Fibroblast of skin of right quadriceps (primary cell): Measurements from ENCODE around the gene SYNE3.

ENCODE experiments used
- DNase-seq: peaks from one replicate; pipeline ENCODE4 v3.0.0-alpha.2; 2013

The SYNE3 gene

DNA sequence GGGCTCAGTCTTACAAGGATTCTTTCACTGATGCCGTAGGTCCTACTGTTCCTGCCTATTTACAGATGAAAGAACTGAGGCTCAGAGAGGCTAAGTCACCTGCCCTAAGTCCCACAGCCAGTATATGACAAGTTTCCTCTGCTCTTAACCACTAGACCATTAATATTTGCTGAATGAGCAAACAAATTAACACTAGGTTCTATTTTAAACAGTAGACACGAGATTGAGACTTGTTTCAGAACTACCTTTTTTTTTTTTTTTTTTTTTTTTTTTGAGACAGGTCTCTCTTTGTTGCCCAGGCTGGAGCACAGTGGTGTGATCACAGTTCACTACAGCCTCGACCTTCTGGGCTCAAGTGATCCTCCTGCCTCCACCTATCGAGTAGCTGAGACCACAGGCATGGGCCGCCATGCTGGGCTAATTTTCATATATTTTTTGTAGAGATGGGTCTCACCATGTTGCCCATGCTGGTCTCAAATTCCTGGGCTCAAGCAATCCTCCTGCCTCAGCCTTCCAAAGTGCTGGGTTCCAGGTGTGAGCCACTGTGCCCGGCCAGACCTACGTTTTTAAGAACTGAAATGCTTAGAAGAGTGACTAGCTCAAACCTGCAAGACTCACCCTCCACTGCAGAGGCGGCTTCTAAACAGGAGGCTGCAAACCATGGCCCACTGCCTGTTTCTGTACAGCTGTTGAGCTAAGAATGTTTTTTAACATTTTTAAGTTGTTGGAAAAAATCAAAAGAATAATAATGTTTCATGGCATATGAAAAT, 12.9 kb downstream of the SYNE3 start:
- DNase-seq: no peak

DNA sequence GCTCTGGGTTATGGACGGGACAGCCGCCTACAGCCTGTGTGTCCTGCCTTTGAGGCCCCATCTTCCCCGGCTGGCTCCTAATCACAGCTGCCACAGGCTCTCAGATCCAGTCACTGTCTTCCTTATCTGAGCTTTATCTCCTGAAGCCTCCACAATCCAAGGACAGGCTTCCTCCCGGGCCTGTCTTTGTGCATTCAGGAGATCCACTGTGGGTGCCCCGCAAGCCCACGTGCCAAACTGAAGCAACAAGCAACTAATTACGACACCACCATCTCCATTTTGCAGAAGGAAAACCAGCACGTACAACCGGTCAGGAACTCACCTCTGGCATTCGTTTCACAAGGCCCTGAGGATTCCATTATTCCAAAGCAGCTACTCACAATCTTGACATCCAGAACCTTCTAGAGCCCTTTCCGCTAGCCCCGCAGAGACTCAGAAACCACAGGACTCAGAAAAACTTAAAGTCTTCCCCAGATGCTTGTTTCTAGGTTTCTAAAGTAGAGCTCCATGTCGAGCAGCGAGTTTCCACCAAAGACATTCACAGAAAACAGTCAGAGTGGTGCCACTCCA, 14.0 kb downstream of the SYNE3 start:
- DNase-seq: no peak

DNA sequence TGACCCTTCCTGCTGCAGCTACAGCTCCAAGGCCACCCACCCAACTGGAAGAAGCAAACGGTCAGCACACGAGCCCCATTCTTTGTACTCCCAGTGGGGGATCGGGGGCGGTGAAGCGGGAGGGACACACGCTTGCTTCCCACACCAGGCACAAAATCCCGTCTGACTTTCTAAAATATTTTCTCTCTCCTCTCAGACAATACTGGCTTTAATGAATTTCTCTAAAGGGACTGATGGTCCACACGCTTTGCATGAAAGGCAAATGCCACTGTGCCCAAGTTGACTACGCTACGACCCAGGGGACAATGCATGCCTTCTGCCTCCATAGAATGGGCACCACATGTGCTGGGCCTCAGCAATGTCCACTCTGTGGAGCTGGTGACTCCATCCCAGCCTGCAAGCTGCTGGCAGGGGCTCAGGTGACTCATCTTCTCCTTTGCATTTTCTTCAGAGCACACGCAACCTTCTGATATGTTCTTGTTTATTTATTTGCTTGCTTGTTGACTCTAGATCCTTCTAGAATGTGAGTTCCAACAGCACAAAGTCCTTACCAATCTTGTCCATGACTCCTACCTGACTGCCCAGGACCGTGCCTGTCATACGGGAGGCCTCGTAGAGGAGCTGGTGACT, 15.6 kb downstream of the SYNE3 start:
- DNase-seq: peak; percentile 67

DNA sequence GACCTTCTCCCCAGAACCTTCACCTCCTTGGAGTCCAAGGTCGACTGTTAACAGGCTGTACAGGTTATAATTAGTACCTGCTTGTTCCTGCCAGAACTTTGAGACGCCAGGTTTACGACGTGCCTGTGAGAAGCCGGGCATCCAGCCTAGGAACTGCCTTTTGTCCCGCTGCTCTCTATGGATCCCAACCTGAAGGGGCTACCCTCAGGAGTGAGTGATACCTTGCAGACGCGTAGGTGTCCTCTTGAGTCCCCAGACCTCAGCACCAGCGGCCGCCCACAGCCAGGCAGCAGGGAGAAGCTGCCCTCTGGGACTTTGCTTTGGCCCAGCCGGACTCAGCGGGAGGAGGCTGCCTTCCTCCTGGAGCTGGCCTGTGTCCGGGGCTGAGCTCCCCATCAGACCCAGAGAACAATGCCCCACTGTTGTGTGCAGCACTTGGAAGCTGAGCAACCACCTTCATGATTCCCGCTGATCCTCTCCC, 16.2 kb downstream of the SYNE3 start:
- DNase-seq: no peak

- DNase-seq: no peak
These were observed 17.1 kb downstream of the SYNE3 start for GRCh38 chr14:95499354-95499750.

GRCh38 chr14:95498622-95499353, 17.7 kb downstream of the SYNE3 start:
- no peak for DNase-seq

DNA sequence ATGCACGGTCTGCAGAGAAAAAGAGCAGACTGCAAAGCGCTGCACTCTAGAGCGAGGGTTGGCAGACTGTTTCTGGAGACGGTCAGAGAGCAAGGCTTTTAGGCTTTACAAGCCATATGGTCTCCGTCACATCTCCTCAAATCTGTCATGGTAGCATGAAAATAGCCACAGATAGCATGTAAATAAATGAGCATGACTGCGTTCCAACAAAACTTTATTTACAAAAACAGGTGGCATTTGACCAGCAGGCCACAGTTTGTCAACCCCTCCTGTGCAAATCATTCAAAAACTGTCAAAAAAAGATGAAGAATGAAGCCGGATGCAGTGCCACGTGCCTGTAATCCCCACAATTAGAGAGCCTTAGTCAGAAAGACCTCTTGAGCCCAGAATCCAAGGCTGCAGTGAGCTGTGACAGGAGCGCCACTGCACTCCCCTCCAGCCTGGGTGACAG, 18.9 kb downstream of the SYNE3 start:
- DNase-seq: no peak

DNA sequence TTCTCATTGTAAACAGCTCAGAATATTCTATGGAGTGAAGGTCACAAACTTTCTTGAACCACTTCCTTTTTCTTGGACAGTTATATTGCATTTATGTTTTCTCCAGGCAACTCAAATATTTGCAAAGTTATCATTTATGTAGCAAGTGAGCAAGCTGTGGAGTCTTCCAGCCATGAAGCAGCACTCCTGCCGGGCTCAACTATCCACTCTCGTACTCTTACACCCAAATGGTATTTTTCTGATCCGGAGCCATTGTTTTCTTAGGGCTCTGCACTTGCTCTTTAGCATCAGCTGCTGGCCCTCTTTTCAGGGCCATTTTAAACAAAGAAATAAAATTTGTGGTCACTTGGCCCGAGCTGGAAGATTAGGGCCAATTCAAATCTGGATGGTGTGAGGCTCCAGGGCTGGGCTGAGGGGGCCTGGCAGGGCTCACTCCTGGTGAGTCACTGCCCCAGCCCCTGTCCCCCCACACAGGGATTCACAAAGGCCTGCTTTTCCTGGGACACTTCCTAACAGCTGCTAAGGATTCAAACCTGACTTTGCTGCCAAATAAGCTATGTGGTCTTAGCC, 19.7 kb downstream of the SYNE3 start:
- peak; percentile 54 for DNase-seq

GRCh38 chr14:95496111-95496681, 20.3 kb downstream of the SYNE3 start:
- no peak for DNase-seq

GRCh38 chr14:95495538-95496025, 20.9 kb downstream of the SYNE3 start:
- no peak for DNase-seq

DNA sequence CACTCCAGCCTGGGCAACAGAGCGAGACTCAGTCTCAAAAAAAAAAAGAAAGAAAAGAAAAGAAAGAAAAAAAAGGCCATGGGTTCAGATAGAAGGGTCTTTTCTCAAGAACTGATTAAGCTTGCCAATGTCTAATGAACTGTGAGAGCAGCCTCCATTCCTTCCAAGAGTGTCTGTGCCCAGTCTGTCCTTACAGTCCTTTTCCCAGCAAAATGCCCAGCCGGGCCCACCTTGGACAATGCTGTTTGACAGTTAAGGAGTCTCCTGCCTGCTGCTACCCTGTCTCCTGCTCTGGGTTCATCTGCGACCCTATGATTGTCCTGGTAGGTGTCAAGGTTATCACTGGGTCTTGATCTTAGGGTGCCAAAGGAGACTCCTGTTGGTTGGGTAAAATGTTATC, 21.4 kb downstream of the SYNE3 start:
- DNase-seq: no peak

DNA sequence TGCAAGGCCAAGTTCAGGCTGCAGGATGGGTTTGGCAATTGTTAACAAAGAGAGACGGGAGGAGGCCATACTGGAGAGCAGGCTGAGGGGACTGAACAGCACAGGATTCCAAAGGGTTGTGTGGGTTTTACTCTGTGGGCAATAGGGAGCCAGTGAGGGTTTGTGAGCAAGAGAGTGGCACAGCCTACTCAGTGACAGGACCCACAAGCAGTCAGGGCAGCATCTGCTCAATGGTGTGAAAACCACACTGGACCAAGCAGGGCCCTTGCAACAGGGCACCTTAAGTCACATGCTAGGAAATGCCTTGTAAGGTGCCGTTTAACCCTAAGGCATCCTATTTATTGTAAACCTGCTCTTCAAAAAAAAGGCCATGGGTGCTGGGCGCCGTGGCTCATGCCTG, 22.0 kb downstream of the SYNE3 start:
- DNase-seq: no peak

DNA sequence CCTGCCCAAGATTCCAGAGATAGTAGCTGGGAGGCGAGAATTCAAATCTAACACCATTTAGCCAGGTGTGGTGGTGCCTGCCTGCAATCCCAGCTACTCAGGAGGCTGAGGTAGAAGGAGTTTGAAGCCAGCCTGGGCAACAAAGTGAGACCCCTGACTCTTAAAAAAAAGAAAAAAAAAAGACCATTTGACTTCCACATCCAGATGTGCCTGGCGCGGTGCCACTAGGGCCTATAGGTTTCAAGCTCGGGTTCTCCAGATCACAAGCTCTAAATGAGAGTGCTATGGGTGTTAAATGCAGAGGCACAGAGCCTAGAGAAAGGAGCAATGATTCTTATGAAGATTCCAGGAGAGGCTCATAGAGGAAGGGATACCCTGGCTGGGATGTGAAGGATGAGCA, 22.5 kb downstream of the SYNE3 start:
- no peak for DNase-seq

GRCh38 chr14:95493503-95493902, 22.9 kb downstream of the SYNE3 start:
- no peak for DNase-seq

- DNase-seq: no peak
These were observed 24.4 kb downstream of the SYNE3 start for GRCh38 chr14:95491936-95492608.

DNA sequence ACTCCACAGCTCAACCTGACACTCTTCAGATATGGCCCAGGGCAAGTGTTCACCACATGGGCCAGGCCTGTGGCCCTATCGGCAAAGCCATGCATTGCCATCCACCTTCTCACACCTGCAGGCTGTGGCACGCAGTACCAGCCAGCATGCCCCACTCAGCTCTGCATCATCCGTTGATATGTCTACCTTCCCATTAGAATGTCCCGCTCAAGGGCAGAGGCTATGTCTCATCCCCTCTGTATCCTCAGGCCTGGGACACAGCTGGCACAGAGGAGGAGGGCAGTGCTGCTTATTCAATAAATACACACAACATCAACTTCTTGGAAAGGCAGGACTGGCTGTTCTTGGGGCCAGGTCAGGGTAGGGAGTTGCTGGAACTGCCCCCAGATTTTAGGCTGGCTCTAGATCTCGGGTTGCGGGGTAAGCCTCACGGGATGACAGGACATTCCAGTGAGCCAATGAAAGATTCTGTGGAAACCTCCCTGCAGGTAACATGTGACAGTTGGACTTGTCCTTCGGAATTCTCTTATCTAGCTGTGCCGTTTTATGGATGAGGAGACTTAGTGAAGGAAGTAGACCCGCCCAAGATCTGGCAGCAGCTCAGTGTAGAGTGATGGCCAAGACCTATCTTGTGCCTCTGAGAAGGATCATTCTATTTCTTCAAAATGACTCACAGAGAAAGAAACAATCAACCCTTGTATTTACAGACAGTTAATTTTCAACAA, 25.6 kb downstream of the SYNE3 start:
- DNase-seq: no peak

- DNase-seq: no peak
These were observed 26.3 kb downstream of the SYNE3 start for GRCh38 chr14:95490138-95490509.

GRCh38 chr14:95489214-95490137, 27.0 kb downstream of the SYNE3 start:
- no peak for DNase-seq

GRCh38 chr14:95488376-95489213, 27.9 kb downstream of the SYNE3 start:
- DNase-seq: no peak
